RWPE1 (cell line): ENCODE data around the gene ZNF48.

Source experiments
- CTCF ChIA-PET: fragments of 350-600 bp; sonication (Branson Sonifier 250); formaldehyde crosslinking; extraction: SDS; loops from one replicate; lab custom pipeline; 2021; lab: Yijun Ruan, JAX
- POLR2A ChIA-PET: fragments of 400-600 bp; formaldehyde crosslinking; extraction: SDS; loops from one replicate; lab custom pipeline; 2020; ENCODE audit warnings: antibody characterized with exemption; ENCODE audit not compliant: low non-redundant PET; lab: Yijun Ruan, JAX
- DNase-seq: peaks from one replicate; pipeline ENCODE4 v3.0.0; 2012; ENCODE audit warnings: low spot score
- H3K27ac ChIP-seq: fragments of 450-650 bp; 2 replicates; pipeline ENCODE4 v1.5.1; 2017
- CTCF ChIP-seq: fragments of 450-650 bp; conservative IDR thresholded peaks from 2 replicates; pipeline ENCODE4 v1.5.1; 2017; ENCODE audit warnings: low read depth, mild to moderate bottlenecking

Gene ZNF48

GRCh38 chr16:30429678-30430427, 34.6 kb downstream of the ZNF48 start, which contains the start of gene DCTPP1:
TSS of gene DCTPP1 (minus strand) at chr16:30430030. CDS start at chr16:30429980, 50 bp downstream.
- CTCF ChIA-PET: interaction anchor here (0.6 to 3.9 kb wide), 11 partner anchors 9 to 221 kb away, joined by 3 to 30 read pairs (median 4); partner anchors contain the start of genes PRR14, ZNF747 and ZNF764
- POLR2A ChIA-PET: interaction anchor here (0.5 to 1.4 kb wide), 8 partner anchors 76 to 207 kb away, joined by 3 to 10 read pairs (median 3); partner anchors contain the start of genes ZNF747 and ZNF764
- H3K27ac ChIP-seq: peak within 1 kb of the TSS; percentile 71

GRCh38 chr16:30430428-30430970, 35.3 kb downstream of the ZNF48 start:
- ChIA-PET CTCF (interaction anchor here (0.6 to 3.9 kb wide), 7 partner anchors 10 to 114 kb away, joined by 3 to 30 read pairs (median 4); partner anchors contain the start of gene ZNF747), POLR2A (interaction anchor here (0.5 to 1.4 kb wide), 6 partner anchors 95 to 206 kb away, joined by 3 to 10 read pairs (median 4); partner anchors contain the start of gene ZNF764)
- TF ChIP-seq CTCF: peak; percentile 65
- DNase-seq: no peak
- H3K27ac ChIP-seq: peak overlapping the region; percentile 71

More at GRCh38 chr16:30429678-30430427, 34.6 kb downstream of the ZNF48 start, which contains the start of gene DCTPP1:
- peak; percentile 93 for TF ChIP-seq CTCF
- DNase-seq: peak; percentile 98

- DNase-seq: no peak
- no peak overlapping the region for H3K27ac ChIP-seq
- ChIA-PET CTCF (no interaction called here), POLR2A (no interaction called here)
- no peak for TF ChIP-seq CTCF
Observed at GRCh38 chr16:30434852-30435251, 39.6 kb downstream of the ZNF48 start.

GRCh38 chr16:30437511-30438046, 42.4 kb downstream of the ZNF48 start:
- no peak for DNase-seq
- TF ChIP-seq CTCF: no peak
- ChIA-PET POLR2A (interaction anchor here (0.6 kb wide), 1 partner anchor 22 kb away, joined by 5 read pairs; no protein-coding TSS in a partner anchor), CTCF (interaction anchor here (0.7 kb wide), 1 partner anchor 331 kb away, joined by 4 read pairs; no protein-coding TSS in a partner anchor)
- no peak overlapping the region for H3K27ac ChIP-seq

GRCh38 chr16:30438835-30439234, 43.6 kb downstream of the ZNF48 start:
- no peak for DNase-seq
- POLR2A ChIA-PET: interaction anchor here (0.6 kb wide), 1 partner anchor 63 kb away, joined by 14 read pairs; no protein-coding TSS in a partner anchor
- TF ChIP-seq CTCF: no peak
- CTCF ChIA-PET: no interaction called here
- H3K27ac ChIP-seq: no peak overlapping the region
